Putamen (tissue), 1 donor: Measurements from ENCODE around the gene FCER1A.
"Not testable (repeated sequence)": the region's sequence is repeated elsewhere in the genome, so short reads cannot be mapped to it uniquely, and the experiment has no call there.

Experiments
- DNase-seq: peaks from one replicate; pipeline ENCODE4 v3.0.0-alpha.2; 2016; ENCODE audit warnings: low spot score

Gene FCER1A

GRCh38 chr1:159302095-159302494, at the start of gene FCER1A:
FCER1A (plus strand) TSS chr1:159302336; CDS start chr1:159302365, 29 bp downstream.
- no peak for DNase-seq

- DNase-seq, result no peak
Observed at GRCh38 chr1:159261311-159261710, 40.8 kb upstream of the FCER1A start.

GRCh38 chr1:159261721-159262494, 40.2 kb upstream of the FCER1A start:
- DNase-seq, result no peak

- no peak for DNase-seq
Observed at GRCh38 chr1:159266832-159267231, 35.3 kb upstream of the FCER1A start.

- DNase-seq, result no peak
Observed at GRCh38 chr1:159274631-159275030, 27.5 kb upstream of the FCER1A start.

GRCh38 chr1:159275891-159276290, 26.2 kb upstream of the FCER1A start:
- no peak for DNase-seq

GRCh38 chr1:159279773-159280172, 22.4 kb upstream of the FCER1A start:
- DNase-seq, result no peak

GRCh38 chr1:159282118-159282517, 20.0 kb upstream of the FCER1A start:
- DNase-seq, result no peak

- DNase-seq, result no peak
Observed at GRCh38 chr1:159289060-159289459, 13.1 kb upstream of the FCER1A start.

- DNase-seq, result no peak
Observed at GRCh38 chr1:159291424-159291823, 10.7 kb upstream of the FCER1A start.

GRCh38 chr1:159296706-159297375, 5.3 kb upstream of the FCER1A start:
- DNase-seq, result no peak

- DNase-seq, result no peak
Observed at GRCh38 chr1:159300146-159300545, 2.0 kb upstream of the FCER1A start.

- DNase-seq, result no peak
Observed at GRCh38 chr1:159307346-159308020, 5.3 kb downstream of the FCER1A start.

- no peak for DNase-seq
Observed at GRCh38 chr1:159311679-159312078, 9.5 kb downstream of the FCER1A start.

GRCh38 chr1:159315381-159315780, 13.2 kb downstream of the FCER1A start:
- no peak for DNase-seq

- DNase-seq, result no peak
Observed at GRCh38 chr1:159318784-159319551, 16.8 kb downstream of the FCER1A start.

- DNase-seq, result no peak
Observed at GRCh38 chr1:159334797-159335196, 32.7 kb downstream of the FCER1A start.

- no peak for DNase-seq
Observed at GRCh38 chr1:159338018-159338417, 35.9 kb downstream of the FCER1A start.

- DNase-seq, result no peak
Observed at GRCh38 chr1:159339536-159339935, 37.4 kb downstream of the FCER1A start.

- DNase-seq, result no peak
Observed at GRCh38 chr1:159341736-159342135, 39.6 kb downstream of the FCER1A start.

- no peak for DNase-seq
Observed at GRCh38 chr1:159342761-159343425, 40.8 kb downstream of the FCER1A start.

GRCh38 chr1:159349374-159349773, 47.2 kb downstream of the FCER1A start:
- DNase-seq, result not testable (repeated sequence)
